ENCODE measurements around the gene TTLL12. TPM values are rescaled to one million over a fixed set of nuclear protein-coding genes. Genes with fewer than 3 reads are reported as not detected.

Gene TTLL12
- total and polyA plus RNA-seq, 2 of the 8 experiments (the other 6 are each of a cell fraction or from before 2014, with no cell fraction given), result 101 to 124 TPM

DNA sequence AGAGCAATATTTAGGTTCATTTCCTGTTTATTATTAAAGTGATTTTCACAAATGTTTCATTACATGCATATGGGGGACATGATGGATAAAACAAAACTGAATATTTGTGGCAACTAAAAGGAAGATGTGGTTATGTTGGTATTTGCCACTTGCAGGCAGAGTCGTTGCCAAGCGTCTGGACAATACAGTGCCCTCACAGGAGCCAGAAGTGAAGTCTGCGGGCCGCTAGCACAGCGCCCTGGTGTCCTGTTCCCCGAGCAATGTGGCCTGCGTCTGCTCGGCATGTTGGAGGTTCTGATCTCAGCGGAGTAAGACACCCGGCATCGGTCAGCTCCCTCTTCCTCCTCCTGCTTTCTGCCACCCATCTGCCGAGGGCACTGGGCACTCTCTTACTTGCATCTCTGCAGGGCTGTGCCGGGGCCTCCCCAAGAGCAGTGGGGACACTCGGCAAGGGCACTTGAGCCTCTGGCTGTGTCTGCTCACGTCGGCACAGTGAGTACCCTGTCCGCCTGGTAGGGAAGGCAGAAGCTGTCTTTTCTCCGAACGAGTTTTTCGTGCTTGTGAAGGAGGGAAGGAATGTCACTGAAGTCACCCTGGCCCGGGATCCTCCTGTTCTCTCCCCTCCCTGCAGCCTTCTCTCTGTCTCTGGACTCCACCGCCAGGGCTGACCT lies 10.5 kb upstream of the TTLL12 start (continued):
- TF ChIP-seq CHD7 (IDR thresholded peaks at IDR 0.05; ENCODE audit: insufficient replicate concordance, low read length), result no peak
- no peak for TF ChIP-seq CBX5 (IDR thresholded peaks at IDR 0.05; ENCODE audit: low read depth, low read length)
